Endodermal cell (in vitro differentiated cells): ENCODE results near the gene EMILIN3. TPM values are rescaled to one million over a fixed set of nuclear protein-coding genes. Genes with fewer than 3 reads are reported as not detected.
A peak's percentile ranks its signal among the peaks of the same experiment; 100 is the strongest.

Experiments
- DNase-seq: peaks from one replicate; pipeline ENCODE4 v3.0.0-alpha.2; 2017
- H3K27ac ChIP-seq: 2 replicates; pipeline ENCODE4 v1.5.1; 2013; ENCODE audit warnings: mild to moderate bottlenecking, low read depth, low read length, moderate library complexity
- H3K27me3 ChIP-seq: 2 replicates; pipeline ENCODE4 v1.6.1; 2013; ENCODE audit warnings: mild to moderate bottlenecking, low read length, moderate library complexity; ENCODE audit not compliant: insufficient read depth, control insufficient read depth, poor library complexity, severe bottlenecking
- H3K36me3 ChIP-seq: 2 replicates; pipeline ENCODE4 v1.7.0; 2013; ENCODE audit warnings: mild to moderate bottlenecking, low read length, moderate library complexity; ENCODE audit not compliant: control insufficient read depth, insufficient read depth
- H3K4me1 ChIP-seq: one replicate; pipeline ENCODE4 v1.7.0; 2013; ENCODE audit warnings: low read length; ENCODE audit not compliant: control insufficient read depth, insufficient read depth
- H3K4me3 ChIP-seq: 2 replicates; pipeline ENCODE4 v1.5.1; 2013; ENCODE audit warnings: mild to moderate bottlenecking, low read length, moderate library complexity
- H3K9ac ChIP-seq: 2 replicates; pipeline ENCODE4 v1.6.1; 2013; ENCODE audit warnings: mild to moderate bottlenecking, low read length, moderate library complexity; ENCODE audit not compliant: poor library complexity, severe bottlenecking; ENCODE audit errors: extremely low read depth
- H3K9me3 ChIP-seq: 2 replicates; pipeline ENCODE4 v1.6.1; 2013; ENCODE audit warnings: mild to moderate bottlenecking, low read length, moderate library complexity; ENCODE audit not compliant: control insufficient read depth
- H3K27ac Mint-ChIP-seq: 2 replicates; pipeline ENCODE4 v1.8.0; 2020; ENCODE audit warnings: mixed read lengths
- H3K27me3 Mint-ChIP-seq: 2 replicates; pipeline ENCODE4 v1.8.0; 2021; ENCODE audit warnings: mild to moderate bottlenecking, mixed read lengths; ENCODE audit not compliant: insufficient read depth
- H3K36me3 Mint-ChIP-seq: 2 replicates; pipeline ENCODE4 v1.8.0; 2020; ENCODE audit warnings: low read depth, mixed read lengths
- H3K4me1 Mint-ChIP-seq: 2 replicates; pipeline ENCODE4 v1.8.0; 2020; ENCODE audit warnings: mixed read lengths
- H3K4me3 Mint-ChIP-seq: 2 replicates; pipeline ENCODE4 v1.8.0; 2020; ENCODE audit warnings: mild to moderate bottlenecking, moderate library complexity, mixed read lengths
- H3K9me3 Mint-ChIP-seq: 2 replicates; pipeline ENCODE4 v1.8.0; 2020; ENCODE audit warnings: mild to moderate bottlenecking, mixed read lengths
- WGBS, 2 experiments: methylation state at CpG; one replicate each; pipeline versions ENCODE4 v1.1.5 to v1.1.7; 2013; ENCODE audit warnings: missing lambda C conversion rate in 2 of 2, mixed read lengths in 1 of 2; ENCODE audit not compliant: insufficient coverage in 1 of 2, insufficient read length in 1 of 2; 5-methylcytosine and 5-hydroxymethylcytosine counted together
- total RNA-seq, 2 donors: library from RNA; stranded (reverse); fragmentation: NEBNext Ultra II Directional in 1 of 2; extraction: Animal tissue kit (Norgen Biotek cat#: 25700) in 1 of 2; gene quantifications; 2 replicates in 1 of 2; 3 replicates in 1 of 2; pipeline ENCODE4 v1.2.1, GENCODE V29; 2021
- TF ChIP-seq, protein P1 (sequence below): fragments of 200-600 bp; sonication (generic); conservative IDR thresholded peaks from 2 replicates; pipeline ENCODE4 v1.5.0; 2021; ENCODE audit warnings: antibody characterized with exemption, mild to moderate bottlenecking

The EMILIN3 gene
- total RNA-seq, 2 donors from 2014 or later: 5.3 to 9.6 TPM

DNA sequence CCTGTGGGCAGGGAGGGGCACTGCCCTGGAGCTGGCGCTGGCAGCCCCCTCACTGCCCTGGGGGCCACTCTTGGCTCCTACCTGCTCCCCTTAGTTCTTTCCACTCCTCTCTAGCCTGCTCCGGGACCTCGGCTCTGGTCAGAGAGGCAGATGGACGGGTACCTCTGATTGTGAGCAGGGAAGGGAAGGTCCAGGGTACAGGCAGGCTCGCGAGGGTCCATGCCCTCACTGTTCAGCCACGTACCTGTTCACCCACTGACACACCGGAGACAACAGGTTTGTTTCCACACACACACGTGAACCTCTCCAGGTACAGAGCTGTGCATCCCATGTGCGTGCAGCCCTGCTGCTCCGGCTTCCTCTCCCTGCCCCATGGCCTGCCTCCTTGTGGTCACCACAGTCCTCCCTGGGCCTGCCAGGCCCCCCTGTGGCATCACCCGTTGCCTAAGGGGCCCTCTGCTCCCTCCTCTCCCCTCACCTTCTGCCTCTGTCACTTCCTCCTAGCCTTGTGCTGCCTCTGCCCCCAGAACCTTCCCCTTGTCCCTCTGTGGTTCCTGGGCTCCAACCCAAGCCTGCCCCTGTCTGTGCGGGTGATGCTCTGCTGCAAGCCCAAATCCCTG lies 2.3 kb downstream of the EMILIN3 start:
- Histone ChIP-seq H3K9me3 (no peaks in the 10 kb centered on the region), H3K36me3 (no peaks in the 10 kb centered on the region), H3K9ac (no peak overlapping the region), H3K27me3 (peaks cover 47% of the 10 kb centered on the region), H3K27ac (no peak overlapping the region), H3K4me1 (no peaks in the 10 kb centered on the region), H3K4me3 (no peak overlapping the region)
- H3K4me3 Mint-ChIP-seq: no peak overlapping the region
- 91 to 97% methylated on average over 10 to 13 of the region's 13 CpGs for WGBS, 2 experiments
- peaks cover 41% of the 10 kb centered on the region for H3K27me3 Mint-ChIP-seq
- H3K27ac Mint-ChIP-seq: no peak overlapping the region
- H3K36me3 Mint-ChIP-seq: no peaks in the 10 kb centered on the region
- H3K4me1 Mint-ChIP-seq: peaks cover 6% of the 10 kb centered on the region
- no peaks in the 10 kb centered on the region for H3K9me3 Mint-ChIP-seq
- TF ChIP-seq, protein P1, sequence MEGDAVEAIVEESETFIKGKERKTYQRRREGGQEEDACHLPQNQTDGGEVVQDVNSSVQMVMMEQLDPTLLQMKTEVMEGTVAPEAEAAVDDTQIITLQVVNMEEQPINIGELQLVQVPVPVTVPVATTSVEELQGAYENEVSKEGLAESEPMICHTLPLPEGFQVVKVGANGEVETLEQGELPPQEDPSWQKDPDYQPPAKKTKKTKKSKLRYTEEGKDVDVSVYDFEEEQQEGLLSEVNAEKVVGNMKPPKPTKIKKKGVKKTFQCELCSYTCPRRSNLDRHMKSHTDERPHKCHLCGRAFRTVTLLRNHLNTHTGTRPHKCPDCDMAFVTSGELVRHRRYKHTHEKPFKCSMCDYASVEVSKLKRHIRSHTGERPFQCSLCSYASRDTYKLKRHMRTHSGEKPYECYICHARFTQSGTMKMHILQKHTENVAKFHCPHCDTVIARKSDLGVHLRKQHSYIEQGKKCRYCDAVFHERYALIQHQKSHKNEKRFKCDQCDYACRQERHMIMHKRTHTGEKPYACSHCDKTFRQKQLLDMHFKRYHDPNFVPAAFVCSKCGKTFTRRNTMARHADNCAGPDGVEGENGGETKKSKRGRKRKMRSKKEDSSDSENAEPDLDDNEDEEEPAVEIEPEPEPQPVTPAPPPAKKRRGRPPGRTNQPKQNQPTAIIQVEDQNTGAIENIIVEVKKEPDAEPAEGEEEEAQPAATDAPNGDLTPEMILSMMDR: peak; percentile 23
- DNase-seq: no peak

DNA sequence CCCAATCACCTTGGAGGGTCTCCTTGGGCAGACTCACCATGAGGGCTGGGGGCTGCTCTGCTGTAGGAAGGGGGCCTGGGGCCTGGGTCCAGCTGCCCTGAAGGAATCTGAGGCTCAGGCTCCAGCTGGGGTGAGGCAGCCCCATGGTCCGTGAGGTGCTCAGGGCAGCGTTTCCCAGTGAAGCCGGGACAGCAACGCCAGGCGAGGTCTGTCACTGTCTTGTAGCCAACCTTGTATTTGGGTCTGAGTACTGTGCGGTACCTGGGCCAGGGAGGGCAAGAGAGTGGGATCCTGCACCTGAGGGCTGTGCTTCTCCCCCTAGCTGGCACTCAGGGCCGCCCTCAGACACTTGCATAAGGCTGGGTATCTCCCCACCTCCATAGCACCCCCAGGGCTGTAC lies 3.0 kb downstream of the EMILIN3 start:
- H3K9ac ChIP-seq: no peak overlapping the region
- 92 to 93% methylated on average over 3 to 7 of the region's 7 CpGs for WGBS, 2 experiments
- H3K4me3 ChIP-seq: no peak overlapping the region
- H3K4me1 Mint-ChIP-seq: peaks cover 6% of the 10 kb centered on the region
- no peak overlapping the region for H3K4me3 Mint-ChIP-seq
- H3K27ac Mint-ChIP-seq: no peak overlapping the region
- H3K27me3 Mint-ChIP-seq: peaks cover 34% of the 10 kb centered on the region
- H3K27me3 ChIP-seq: peaks cover 42% of the 10 kb centered on the region
- no peak for DNase-seq
- no peaks in the 10 kb centered on the region for H3K9me3 ChIP-seq
- H3K27ac ChIP-seq: no peak overlapping the region
- no peaks in the 10 kb centered on the region for H3K4me1 ChIP-seq
- no peaks in the 10 kb centered on the region for H3K9me3 Mint-ChIP-seq
- H3K36me3 ChIP-seq: no peaks in the 10 kb centered on the region
- TF ChIP-seq, protein P1: no peak
- no peaks in the 10 kb centered on the region for H3K36me3 Mint-ChIP-seq

DNA sequence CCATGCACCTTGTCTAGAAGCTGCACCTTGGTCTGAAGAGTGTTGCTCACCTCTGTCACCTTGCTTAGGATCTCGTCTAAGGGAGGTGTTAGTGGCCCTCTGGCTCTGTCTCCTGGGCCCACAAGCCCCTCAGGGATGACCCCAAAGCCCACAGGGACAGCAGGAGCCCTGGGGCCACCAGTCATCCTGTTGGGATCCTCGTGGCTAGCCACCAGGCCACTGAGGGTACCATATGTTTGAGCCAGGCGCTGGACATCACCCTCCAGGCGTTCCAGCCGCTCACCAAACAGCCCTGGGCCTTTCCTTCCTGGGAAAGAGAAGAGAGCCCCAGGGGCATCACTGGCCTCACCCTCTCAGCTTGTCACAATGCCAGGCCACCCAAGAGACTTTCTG lies 3.9 kb downstream of the EMILIN3 start:
- no peak overlapping the region for H3K27ac Mint-ChIP-seq
- no peak overlapping the region for H3K27ac ChIP-seq
- H3K4me1 ChIP-seq: no peaks in the 10 kb centered on the region
- peaks cover 28% of the 10 kb centered on the region for H3K27me3 Mint-ChIP-seq
- H3K4me1 Mint-ChIP-seq: peaks cover 6% of the 10 kb centered on the region
- no peak overlapping the region for H3K9ac ChIP-seq
- WGBS, 2 experiments: 91 to 100% methylated on average over 5 of the region's 5 CpGs
- no peak for DNase-seq
- no peak overlapping the region for H3K4me3 Mint-ChIP-seq
- H3K9me3 Mint-ChIP-seq: no peaks in the 10 kb centered on the region
- H3K36me3 Mint-ChIP-seq: no peaks in the 10 kb centered on the region
- no peak overlapping the region for H3K4me3 ChIP-seq
- H3K27me3 ChIP-seq: peaks cover 35% of the 10 kb centered on the region
- H3K9me3 ChIP-seq: no peaks in the 10 kb centered on the region
- no peaks in the 10 kb centered on the region for H3K36me3 ChIP-seq
- TF ChIP-seq, protein P1: no peak
